ENCODE results near the gene ING4.

DNA sequence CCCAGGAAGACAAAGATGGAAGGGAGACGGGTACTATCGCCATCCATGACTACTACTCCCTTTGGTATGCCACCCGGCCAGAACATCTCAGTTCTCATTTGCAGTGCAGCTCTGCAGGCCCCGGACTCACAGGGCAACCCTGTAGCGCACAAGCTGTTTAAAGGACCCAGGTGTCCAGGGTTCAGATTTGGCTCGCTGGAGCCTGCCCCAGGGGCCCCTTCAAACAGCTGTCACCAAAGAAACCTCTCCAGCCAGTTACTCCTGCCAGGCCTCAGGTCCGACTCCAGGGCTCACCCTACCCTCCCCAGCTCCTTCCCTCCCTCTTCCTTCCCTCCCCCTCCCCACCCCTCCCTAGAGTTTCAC is 50.3 kb downstream of the ING4 start:
- TF ChIP-seq, protein P1, sequence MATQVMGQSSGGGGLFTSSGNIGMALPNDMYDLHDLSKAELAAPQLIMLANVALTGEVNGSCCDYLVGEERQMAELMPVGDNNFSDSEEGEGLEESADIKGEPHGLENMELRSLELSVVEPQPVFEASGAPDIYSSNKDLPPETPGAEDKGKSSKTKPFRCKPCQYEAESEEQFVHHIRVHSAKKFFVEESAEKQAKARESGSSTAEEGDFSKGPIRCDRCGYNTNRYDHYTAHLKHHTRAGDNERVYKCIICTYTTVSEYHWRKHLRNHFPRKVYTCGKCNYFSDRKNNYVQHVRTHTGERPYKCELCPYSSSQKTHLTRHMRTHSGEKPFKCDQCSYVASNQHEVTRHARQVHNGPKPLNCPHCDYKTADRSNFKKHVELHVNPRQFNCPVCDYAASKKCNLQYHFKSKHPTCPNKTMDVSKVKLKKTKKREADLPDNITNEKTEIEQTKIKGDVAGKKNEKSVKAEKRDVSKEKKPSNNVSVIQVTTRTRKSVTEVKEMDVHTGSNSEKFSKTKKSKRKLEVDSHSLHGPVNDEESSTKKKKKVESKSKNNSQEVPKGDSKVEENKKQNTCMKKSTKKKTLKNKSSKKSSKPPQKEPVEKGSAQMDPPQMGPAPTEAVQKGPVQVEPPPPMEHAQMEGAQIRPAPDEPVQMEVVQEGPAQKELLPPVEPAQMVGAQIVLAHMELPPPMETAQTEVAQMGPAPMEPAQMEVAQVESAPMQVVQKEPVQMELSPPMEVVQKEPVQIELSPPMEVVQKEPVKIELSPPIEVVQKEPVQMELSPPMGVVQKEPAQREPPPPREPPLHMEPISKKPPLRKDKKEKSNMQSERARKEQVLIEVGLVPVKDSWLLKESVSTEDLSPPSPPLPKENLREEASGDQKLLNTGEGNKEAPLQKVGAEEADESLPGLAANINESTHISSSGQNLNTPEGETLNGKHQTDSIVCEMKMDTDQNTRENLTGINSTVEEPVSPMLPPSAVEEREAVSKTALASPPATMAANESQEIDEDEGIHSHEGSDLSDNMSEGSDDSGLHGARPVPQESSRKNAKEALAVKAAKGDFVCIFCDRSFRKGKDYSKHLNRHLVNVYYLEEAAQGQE (IDR thresholded peaks at IDR 0.05; ENCODE audit: insufficient replicate concordance, low read depth): no peak
- TF ChIP-seq, protein P2, sequence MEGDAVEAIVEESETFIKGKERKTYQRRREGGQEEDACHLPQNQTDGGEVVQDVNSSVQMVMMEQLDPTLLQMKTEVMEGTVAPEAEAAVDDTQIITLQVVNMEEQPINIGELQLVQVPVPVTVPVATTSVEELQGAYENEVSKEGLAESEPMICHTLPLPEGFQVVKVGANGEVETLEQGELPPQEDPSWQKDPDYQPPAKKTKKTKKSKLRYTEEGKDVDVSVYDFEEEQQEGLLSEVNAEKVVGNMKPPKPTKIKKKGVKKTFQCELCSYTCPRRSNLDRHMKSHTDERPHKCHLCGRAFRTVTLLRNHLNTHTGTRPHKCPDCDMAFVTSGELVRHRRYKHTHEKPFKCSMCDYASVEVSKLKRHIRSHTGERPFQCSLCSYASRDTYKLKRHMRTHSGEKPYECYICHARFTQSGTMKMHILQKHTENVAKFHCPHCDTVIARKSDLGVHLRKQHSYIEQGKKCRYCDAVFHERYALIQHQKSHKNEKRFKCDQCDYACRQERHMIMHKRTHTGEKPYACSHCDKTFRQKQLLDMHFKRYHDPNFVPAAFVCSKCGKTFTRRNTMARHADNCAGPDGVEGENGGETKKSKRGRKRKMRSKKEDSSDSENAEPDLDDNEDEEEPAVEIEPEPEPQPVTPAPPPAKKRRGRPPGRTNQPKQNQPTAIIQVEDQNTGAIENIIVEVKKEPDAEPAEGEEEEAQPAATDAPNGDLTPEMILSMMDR (IDR thresholded peaks at IDR 0.05; ENCODE audit: insufficient read depth, low read length): no peak
- TF ChIP-seq POLR2AphosphoS5 (IDR thresholded peaks at IDR 0.05; ENCODE audit: low read depth) (no peak), GABPA (IDR thresholded peaks at IDR 0.05; ENCODE audit: low read depth) (no peak), SPI1 (IDR thresholded peaks at IDR 0.05; ENCODE audit: borderline replicate concordance, low read depth) (no peak)

All from HL-60 (cell line).